Fibroblast of peridontal ligament (primary cell): Measurements from ENCODE around the gene MEIOSIN.
"Not testable (repeated sequence)": the region's sequence is repeated elsewhere in the genome, so short reads cannot be mapped to it uniquely, and the experiment has no call there.

Experiments used
- DNase-seq: peaks from one replicate; pipeline ENCODE4 v3.0.0-alpha.2; 2010; ENCODE audit errors: extremely low read depth

Gene MEIOSIN

DNA sequence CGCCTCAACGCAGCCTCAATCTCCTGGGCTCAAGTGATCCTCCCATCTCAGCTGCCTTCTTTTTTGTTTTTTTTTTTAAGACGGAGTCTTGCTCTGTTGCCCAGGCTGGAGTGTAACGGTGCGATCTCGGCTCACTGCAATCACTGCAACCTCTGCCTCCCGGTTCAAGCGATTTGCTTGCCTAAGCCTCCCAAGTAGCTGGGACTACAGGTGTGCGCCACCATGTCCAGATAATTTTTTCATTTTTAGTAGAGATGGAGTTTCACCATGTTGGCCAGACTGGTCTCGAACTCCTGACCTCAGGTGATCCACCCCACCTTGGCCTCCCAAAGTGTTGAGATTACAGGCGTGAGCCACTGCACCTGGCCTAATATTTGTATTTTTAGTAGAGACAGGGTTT lies 13.2 kb upstream of the MEIOSIN start:
- DNase-seq: not testable (repeated sequence)

DNA sequence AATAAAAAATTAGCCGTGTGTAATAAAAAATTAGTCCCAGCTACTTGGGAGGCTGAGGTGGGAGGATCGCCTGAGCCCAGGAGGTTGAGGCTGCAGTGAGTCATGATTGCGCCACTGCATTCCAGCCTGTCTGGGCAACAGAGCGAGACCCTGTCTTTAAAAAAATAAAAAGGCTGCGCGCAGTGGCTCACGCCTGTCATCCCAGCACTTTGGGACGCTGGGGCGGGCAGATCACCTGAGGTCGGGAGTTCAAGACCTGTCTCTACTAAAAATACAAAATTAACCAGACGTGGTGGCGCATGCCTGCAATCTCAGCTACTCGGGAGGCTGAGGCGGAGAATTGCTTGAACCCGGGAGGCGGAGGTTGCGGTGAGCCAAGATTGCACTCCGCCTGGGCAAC lies 4.6 kb upstream of the MEIOSIN start:
- DNase-seq: not testable (repeated sequence)

DNA sequence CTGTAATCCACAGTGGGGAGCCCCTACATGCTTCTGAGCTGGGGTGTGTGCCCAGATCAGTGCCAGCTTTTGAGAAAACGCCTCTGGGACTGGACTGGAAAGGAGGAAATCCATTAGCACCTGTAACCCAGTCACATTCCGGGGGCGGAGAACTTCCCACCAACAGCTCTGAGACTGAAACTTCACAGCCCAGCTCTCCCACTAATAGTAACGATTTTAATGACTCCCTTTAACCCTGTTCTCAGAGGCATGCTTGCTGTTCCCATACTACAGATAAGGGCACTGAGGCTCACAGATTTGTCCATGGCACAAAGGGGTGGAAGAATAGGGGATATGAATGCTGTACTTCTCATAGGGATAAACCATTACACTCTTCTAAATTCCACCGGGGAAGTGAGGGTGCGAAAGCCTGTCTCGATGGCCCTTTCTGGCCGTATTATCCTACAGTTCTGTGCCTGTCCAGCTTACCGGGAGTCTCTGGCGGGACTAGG lies 3.4 kb upstream of the MEIOSIN start:
- no peak for DNase-seq

DNA sequence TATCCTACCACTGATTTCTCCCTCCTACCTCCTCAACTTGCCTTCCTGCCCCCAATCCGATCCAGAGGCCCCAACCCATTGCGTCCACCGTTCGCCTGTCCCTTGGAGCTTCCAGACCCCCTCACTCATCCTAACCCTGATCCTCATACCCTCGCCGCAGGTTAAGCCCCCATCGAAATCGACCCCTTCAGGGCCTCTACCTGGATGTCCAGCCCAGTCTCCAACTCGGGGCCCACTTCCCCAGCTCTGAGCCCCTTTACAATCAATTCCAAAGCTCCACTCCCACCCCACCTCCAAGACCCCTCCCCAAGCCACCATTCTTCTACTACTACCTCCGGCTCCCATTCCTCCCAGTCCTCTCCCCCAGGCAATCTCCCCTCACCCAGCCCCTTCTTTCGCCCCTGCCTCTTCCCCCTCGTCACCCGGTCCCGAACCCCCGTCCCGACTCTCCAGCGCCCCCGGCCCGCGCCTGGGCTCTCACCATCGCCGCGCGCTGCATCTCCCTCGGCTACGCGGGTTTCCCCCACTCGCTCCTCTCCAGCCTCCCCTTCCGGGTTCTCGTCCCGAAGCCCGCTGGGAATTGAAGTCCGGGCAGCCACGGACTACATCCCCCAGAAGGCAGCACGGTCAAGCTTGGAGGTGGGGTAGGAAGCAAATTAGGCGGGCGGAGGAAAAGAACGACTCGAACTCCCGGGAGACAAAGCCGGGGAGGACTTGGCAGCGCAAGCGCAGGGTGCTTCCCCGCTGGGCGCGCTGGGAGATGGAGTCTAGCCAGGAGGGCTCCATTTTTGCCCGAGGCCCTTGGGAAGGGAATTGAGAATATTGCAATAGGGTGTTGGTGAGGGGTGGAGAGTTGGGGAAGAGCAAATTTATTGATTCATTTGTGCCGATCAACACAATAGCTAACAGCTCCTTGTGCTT lies 2.6 kb upstream of the MEIOSIN start, which contains the start of gene FBXO46:
Gene FBXO46 (minus strand): TSS at position 529 of the 921 bp plus-strand sequence. CDS start 17,401 bp downstream, outside the sequence.
- peak; percentile 97 for DNase-seq

DNA sequence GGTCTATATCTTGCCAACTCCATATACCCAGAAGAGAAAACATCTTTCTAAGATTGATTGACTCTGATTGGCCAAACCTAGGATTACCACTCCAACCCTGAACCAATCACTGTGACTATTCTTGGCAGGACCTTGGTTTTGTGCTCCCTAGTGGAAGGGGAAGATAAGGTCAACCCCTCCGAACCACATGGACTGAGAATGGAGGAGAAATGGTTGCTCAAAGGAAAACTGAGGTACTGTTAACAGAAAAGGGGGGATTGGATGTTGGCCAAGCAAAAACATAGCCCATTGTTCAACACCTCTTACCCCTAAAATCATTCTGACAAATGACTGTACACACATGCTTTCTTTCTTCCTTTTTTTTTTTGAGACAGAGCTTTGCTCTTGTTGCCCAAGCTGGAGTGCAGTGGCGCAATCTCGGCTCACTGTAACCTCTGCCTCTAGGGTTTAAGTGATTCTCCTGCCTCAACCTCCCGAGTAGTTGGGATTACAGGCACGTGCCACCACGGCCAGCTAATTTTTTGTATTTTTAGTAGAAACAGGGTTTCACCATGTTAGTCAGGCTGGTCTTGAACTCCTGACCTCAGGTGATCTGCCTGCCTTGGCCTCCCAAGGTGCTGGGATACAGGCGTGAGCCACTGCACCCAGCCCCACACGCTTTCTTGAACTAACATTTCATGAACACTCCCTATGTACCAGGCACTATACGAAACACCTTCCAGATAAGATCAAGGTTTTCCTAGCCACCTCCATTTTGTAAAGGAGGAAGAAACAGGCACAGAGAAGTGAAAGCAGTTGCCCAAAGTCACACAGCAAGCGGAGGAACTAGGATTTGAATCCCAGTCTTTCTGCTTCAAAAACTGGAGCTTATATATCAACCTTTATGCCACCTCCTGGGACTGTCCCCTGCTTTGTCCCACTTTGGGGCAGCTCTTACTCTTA lies 6.5 kb downstream of the MEIOSIN start:
- no peak for DNase-seq

DNA sequence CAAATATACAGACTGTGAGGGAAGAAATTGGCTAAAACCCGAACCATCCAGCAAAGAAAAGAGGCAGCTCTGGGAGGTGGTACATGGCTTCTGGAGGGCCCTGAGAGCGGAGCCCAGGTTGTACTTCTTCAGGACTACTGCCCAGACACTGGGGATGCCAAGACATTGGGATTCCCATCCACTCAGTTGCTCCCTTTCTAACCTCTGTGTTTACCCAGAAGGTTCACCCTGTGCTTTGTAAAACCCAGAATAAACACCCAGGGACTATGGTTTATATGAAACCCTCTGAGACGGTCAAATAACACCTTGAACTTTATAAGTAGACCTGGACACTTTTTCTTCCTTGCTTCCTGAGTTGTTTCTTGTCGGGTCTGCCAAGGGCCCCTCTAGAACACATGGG lies 9.7 kb downstream of the MEIOSIN start:
- no peak for DNase-seq

DNA sequence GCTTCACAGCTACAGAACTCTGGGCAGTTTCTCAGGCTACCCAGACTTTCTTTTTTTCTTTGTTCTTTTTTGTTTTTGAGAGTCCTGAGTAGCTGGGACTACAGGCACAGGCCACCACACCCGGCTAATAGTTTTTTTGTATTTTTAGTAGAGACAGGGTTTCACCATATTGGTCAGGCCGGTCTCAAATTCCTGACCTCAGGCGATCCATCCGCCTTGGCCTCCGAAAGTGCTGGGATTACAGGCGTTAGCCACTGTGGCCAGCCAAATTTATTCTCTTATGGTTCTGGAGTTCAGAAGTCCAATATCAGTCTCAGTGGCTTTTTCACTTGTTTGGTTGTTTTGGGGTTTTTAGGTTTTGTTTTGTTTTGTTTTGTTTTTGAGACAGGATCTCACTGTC lies 12.4 kb downstream of the MEIOSIN start:
- no peak for DNase-seq

DNA sequence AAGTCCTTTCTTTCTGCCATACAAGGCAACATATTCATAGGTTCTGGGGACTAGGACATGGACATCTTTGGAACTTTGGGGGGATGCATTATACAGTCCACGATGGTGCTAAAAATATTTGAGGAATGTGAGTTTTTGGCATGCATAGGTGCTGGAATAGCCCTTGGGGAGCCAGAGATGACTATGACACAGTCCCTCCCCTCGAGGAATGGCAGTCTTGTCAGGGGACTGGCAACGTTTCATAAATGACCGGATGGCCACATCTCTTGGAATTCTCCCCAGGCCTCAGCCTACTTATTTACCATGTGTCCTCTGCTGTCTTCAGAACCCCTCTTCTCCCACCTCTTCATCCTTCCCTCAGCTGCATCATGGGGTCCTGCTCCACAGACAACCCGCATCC lies 13.6 kb downstream of the MEIOSIN start:
- no peak for DNase-seq

DNA sequence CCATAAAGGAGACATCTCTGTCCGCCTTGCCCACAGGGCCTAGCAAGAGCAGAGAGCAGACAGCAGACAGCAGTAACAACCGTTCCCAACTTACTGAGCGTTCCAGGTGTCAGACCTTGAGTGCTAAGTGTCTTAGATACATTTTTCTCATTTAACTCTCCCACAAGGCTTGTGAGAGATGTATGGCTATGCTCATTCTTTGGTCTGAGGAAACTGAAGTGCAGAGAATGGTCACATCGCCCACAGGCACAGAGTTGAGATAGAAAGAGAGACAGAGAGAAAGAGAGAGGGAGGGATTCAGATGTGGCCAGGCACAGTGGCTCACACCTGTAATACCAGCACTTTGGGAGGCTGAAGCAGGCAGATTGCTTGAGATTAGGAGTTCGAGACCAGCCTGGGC lies 14.3 kb downstream of the MEIOSIN start:
- no peak for DNase-seq

DNA sequence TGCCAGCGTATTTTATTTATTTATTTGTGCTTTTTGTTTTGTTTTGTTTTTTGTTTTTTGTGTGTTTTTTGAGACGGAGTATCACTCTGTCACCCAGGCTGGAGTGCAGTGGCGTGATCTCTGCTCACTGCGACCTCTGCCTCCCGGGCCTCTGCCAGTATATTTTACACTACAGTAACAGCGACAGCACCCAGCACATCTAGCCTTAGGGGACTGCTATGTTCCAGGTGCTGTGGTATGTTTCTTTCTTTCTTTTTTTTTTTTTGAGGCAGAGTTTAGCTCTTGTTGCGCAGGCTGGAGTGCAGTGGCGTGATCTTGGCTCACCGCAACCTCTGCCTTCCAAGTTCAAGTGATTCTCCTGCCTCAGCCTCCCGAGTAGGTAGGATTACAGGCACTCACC lies 18.2 kb downstream of the MEIOSIN start:
- DNase-seq: not testable (repeated sequence)

DNA sequence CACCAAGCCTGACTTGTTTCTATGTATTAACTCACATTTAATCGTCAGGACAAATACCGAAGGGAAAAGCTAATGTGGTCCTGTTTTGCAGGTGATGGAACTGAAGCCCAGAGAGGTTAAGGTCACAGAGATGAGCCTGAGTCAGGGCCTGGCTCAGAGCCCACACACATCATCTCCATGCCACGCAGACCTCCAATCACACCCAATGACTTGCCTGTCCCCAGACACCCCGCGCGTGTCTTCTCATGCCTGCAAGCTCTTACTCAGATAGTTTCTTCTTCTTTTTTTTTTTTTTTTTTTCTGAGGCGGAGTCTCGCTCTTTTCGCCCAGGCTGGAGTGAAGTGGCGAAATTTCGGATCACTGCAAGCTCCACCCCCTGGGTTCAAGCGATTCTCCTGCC lies 19.4 kb downstream of the MEIOSIN start:
- DNase-seq: no peak

DNA sequence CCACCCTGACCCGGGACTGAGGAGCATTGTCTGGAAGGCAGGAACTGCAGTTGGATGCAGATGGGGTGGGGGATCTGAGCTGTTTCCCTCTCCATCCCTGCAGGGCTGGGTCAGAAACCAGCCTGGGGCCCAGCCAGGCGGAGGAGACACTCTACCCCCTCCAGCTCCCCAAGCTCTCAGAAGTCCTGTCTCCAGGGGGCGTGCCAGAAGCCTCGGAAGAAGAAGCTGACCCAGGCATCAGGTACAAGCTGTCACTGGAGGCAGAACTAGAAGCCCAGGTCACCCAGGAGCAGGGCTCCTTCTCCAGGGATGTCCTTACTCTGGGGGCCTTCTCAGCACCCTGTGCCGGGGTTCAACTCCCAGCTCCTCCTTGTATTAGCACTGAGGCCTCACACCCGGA lies 20.3 kb downstream of the MEIOSIN start:
- DNase-seq: no peak

DNA sequence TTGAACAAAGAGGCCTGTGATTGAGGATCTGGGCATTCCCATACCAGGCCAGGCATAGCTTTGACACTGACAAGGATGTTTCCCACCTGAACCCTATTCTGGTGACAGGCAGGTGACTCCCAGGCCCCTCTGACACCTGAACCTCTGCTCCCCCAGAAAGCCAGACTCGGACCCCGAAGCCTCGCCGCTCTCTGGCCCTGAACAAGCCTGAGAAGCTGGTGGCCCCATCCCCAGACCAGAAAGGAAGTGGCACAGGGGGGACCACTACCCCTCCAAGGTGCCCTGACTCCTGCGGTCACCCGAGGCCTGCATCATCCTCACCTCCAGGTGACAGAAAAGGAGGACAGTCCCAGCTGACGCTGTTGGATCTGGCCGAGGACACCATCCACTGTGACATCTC lies 21.1 kb downstream of the MEIOSIN start:
- DNase-seq: no peak

DNA sequence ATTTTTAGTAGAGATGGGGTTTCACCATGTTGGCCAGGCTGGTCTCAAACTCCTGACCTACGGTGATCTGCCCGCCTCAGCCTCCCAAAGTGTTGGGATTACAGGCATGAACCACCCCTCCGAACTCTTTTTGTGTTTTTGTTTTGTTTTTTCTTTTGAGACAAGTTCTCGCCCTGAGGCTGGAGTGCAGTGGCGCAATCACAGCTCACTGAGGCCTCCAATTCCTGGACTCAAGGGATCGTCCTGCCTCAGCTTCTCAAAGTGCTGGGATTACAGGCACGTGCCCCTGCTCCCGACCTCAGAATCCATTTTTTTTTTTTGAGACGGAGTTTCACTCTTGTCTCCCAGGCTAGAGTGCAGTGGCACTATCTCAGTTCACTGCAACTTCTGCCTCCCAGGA lies 24.5 kb downstream of the MEIOSIN start:
- DNase-seq: no peak

DNA sequence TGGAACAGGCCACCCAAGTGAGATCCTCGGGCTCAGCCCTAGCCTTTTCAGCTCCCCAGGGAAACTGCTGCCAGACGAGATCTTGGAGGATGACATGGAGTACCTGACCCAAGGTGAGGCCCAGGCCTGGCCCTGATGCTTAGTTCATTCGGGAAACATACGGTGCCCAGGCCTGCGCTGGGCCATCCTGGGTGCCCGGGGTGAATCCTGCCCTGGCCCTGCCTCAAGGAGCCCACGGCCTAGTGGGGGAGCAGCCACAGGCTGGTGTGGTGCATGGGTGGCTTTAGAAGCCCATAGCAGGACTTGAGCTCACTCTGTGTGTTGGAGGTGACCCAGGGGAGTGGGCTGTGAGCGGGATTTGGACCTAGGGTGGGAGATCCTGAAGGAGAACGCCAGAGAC lies 25.7 kb downstream of the MEIOSIN start:
- no peak for DNase-seq

DNA sequence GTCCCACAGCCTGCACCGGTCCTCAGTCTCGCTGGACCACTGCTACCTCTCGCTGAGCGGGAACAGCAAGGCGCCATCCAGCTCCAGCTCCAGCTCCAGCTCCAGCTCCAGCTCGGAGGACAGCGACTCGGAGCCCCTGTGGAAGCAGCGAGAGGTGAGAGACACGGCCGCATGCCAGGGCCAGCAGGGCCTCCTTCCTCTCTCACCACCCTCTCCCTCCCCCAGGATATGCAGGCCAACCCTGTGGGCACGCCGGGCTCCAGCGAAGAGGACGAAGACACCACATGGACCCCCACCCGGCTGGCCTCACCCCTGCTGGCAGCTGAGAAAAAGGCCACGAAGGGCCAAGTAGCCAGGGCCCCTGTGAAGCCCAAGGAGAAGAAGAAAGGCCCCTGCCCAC lies 28.5 kb downstream of the MEIOSIN start:
- DNase-seq: no peak

DNA sequence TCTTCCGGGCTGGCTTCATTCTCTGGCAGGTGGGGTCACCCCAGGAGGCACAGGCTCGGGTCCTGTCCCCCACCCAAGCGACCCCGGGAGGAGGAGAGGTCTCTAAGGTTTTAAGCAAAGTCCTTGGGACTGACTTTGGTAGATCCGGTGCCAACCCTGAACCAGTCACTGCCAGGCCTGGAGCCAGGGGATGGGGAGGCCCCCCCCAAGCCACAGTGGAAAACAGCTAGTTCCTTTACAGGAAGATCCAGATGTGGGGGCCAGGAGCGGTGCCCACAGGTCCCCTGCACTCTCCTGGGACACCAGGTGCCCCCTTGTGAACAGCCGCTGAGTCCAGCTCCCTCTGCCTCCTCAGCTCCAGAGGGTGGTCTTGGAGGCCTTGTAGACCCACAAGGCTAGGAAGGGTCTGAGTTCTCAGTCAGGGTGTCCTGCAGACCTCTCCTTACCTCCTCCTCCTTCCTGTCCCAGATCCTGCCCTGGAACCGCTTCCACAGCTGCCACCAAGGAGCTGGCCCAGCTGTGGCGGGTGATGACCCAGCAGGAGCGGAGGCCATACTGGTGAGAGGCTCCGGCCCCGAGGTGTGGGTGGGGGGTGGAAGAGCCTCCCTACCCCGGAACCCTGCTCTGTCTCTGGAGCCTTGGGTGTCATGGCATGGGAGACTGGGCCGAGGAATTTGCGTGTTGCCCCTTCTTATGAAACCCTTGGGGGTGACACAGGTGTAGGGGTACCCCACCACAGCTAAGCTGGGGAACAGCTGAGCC lies 29.8 kb downstream of the MEIOSIN start:
- no peak for DNase-seq

DNA sequence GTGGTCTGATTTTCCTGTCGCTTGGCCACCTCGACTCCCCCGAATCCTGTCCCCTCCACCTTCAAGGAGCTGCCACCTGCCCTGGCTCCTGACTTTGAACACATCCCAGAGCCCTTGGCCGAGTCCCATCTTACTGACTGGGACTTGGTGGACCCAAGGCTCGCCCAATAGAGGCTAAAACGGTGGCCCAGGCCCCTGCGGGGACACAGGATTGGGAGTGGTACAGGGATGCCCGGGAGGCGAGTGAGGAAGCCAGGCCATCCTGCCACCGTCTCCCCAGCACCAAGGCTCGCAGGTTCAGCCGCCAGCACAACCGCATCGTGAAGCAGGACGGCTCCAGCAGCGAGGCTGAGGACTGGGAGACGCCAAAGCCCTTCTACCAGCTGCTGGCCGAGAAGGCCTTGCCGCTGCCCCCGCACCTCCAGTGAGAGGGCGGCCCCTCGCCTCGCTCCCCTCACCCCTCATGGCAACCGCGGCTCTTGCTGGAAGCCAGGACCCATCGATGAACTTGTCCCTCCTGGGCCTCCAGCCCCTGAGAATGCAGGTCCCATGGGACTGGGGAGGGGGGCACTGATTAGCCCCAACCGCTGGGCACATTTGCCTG lies 30.6 kb downstream of the MEIOSIN start:
- DNase-seq: no peak

DNA sequence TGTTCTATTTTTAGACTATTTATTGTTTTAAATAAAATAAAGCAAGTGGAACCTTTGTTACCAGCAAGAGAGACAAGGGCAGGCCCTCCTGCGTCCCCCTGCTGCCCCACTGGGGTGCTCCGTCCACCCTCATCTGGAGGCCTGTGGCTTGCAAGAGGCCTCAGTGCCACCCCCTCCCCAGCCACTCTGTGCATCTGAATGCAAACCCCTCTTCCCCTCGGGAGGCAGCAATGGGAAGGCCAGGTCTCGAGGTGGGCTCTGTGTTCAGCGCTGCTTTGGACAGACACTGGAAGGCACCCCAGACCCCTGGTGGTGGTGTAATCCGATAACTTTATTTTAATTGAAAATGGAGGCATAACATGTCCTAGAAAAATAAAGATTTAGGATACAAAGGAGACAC lies 31.2 kb downstream of the MEIOSIN start:
- DNase-seq: no peak

DNA sequence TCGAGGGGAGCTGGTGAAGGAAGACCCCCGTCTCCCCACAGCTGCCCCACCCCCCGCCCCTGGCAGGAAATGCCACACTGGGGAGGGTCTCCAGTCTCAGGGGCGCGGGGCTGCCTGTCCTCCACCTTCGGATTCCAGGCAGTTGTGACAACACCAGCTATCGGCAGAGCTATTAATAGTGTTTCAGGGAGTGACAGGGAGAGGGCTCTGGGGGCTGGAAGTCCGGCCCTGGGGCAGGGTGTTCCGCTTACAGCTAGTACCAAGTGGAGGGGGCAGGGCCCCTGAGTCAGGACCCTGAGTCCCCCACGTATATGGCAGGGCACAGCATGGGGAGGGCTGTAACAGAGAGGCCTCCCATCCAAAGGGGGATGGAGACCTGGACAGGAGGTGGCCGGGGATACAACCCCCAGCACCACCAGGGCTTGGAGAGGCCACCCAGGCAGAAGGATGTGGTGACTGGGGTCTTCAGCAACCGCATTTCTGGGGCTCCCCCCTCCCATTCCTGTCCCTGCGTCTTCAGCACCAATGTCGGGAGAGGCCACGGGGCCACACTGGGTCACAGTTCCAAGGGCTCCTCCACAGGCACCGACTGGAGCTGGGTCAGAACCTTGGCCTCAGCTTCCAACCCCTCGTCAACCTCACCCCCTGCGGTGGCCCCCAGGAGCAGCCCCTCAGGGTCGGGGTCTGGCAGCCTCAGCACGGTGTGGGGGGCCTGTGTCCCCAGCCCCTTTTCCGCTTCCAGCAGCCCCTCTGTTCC lies 31.9 kb downstream of the MEIOSIN start:
- DNase-seq: no peak
